Vagina (tissue), 2 donors: ENCODE data around the gene CACNA1C.

ENCODE experiments used
- CTCF ChIP-seq, 3 experiments: fragments of 450-650 bp in 2 of 3; fragments of 200-600 bp in 1 of 3; sonication (generic) in 1 of 3; IDR thresholded peaks; one replicate each; pipeline ENCODE4 v1.5.1; 2017 to 2019; ENCODE audit warnings: antibody characterized with exemption in 3 of 3, mild to moderate bottlenecking in 2 of 3, moderate library complexity in 2 of 3
- POLR2AphosphoS5 ChIP-seq, 2 donors: sonication (generic); formaldehyde crosslinking; IDR thresholded peaks; one replicate each; pipeline ENCODE4 v1.9.0; 2017; ENCODE audit warnings: antibody characterized with exemption in 2 of 2, mild to moderate bottlenecking in 2 of 2, low read depth in 1 of 2; ENCODE audit not compliant: insufficient read depth in 1 of 2

- TF ChIP-seq CTCF (IDR thresholded peaks at IDR 0.05) (no peak), POLR2AphosphoS5 (IDR thresholded peaks at IDR 0.05; ENCODE audit: insufficient read depth in 1 of 2, low read depth in 1 of 2) (no peak)
These were observed 431.5 kb downstream of the CACNA1C start for GRCh38 chr12:2484141-2484776.
